SU-DHL-6 (cell line): ENCODE measurements around the gene TRIM2.

Experiments
- EZH2phosphoT487 ChIP-seq: fragments of 200-600 bp; sonication (generic), shearing (Covaris generic); conservative IDR thresholded peaks from 2 replicates; pipeline ENCODE4 v1.6.1; 2018; ENCODE audit warnings: mild to moderate bottlenecking, antibody characterized with exemption, low read length, moderate library complexity, mixed read lengths
- TF ChIP-seq, protein P1 (sequence below): fragments of 200-600 bp; sonication (generic); IDR thresholded peaks from one replicate; pipeline ENCODE4 v1.5.1; 2017; ENCODE audit warnings: antibody characterized with exemption, mild to moderate bottlenecking, low read length, moderate library complexity; ENCODE audit not compliant: insufficient read depth, poor library complexity, severe bottlenecking

DNA sequence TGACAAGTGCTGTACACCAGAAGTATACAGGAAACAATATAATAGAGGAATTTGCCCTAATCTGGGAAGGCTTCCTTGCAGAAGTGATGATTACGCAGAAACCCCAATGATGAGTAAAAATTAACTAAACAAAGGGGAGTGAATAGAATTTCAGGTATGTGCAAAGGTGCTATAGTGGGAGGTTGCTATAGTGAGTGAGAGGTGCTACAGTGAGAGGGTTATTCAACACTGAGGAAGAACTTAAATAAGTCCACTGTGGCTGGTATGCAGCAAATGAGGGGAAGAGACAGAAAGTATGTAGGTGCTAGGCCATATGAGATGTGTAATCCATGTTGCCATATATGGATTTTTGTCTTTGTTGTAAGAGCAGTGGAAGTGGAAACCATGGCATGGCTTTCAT lies 69.5 kb downstream of the TRIM2 start:
- TF ChIP-seq, protein P1, sequence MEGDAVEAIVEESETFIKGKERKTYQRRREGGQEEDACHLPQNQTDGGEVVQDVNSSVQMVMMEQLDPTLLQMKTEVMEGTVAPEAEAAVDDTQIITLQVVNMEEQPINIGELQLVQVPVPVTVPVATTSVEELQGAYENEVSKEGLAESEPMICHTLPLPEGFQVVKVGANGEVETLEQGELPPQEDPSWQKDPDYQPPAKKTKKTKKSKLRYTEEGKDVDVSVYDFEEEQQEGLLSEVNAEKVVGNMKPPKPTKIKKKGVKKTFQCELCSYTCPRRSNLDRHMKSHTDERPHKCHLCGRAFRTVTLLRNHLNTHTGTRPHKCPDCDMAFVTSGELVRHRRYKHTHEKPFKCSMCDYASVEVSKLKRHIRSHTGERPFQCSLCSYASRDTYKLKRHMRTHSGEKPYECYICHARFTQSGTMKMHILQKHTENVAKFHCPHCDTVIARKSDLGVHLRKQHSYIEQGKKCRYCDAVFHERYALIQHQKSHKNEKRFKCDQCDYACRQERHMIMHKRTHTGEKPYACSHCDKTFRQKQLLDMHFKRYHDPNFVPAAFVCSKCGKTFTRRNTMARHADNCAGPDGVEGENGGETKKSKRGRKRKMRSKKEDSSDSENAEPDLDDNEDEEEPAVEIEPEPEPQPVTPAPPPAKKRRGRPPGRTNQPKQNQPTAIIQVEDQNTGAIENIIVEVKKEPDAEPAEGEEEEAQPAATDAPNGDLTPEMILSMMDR: no peak
- no peak for TF ChIP-seq EZH2phosphoT487
